Vagina (tissue), 2 donors: ENCODE measurements around the gene PLXNA1. TPM values are rescaled to one million over a fixed set of nuclear protein-coding genes. Genes with fewer than 3 reads are reported as not detected.

Source experiments
- DNase-seq, 2 donors: peaks; one replicate each; pipeline ENCODE4 v3.0.0-alpha.2; 2017; ENCODE audit errors: extremely low spot score in 2 of 2
- H3K27ac ChIP-seq: fragments of 200-600 bp; sonication (generic); one replicate; pipeline ENCODE4 v1.5.1; 2019
- H3K27me3 ChIP-seq: fragments of 200-600 bp; sonication (generic); one replicate; pipeline ENCODE4 v1.5.1; 2019
- H3K36me3 ChIP-seq, 2 donors: fragments of 200-600 bp; sonication (generic); one replicate each; pipeline ENCODE4 v1.5.1; 2017 to 2019
- H3K4me1 ChIP-seq: fragments of 200-600 bp; sonication (generic); one replicate; pipeline ENCODE4 v1.5.1; 2019
- H3K4me3 ChIP-seq, 2 donors: fragments of 200-600 bp; sonication (generic); 1 replicate in 1 of 2; 2 replicates in 1 of 2; pipeline ENCODE4 v1.5.1; 2016 to 2019
- H3K9me3 ChIP-seq: fragments of 200-600 bp; sonication (generic); one replicate; pipeline ENCODE4 v1.5.1; 2019
- POLR2A ChIP-seq, 2 donors: fragments of 450-650 bp; IDR thresholded peaks; one replicate each; pipeline ENCODE4 v1.6.1; 2017; ENCODE audit warnings: antibody characterized with exemption in 2 of 2, mild to moderate bottlenecking in 2 of 2, moderate library complexity in 2 of 2
- POLR2AphosphoS5 ChIP-seq, 2 donors: sonication (generic); formaldehyde crosslinking; IDR thresholded peaks; one replicate each; pipeline ENCODE4 v1.9.0; 2017; ENCODE audit warnings: antibody characterized with exemption in 2 of 2, mild to moderate bottlenecking in 2 of 2, low read depth in 1 of 2; ENCODE audit not compliant: insufficient read depth in 1 of 2
- intact Hi-C: fragments of 100-400 bp; cut with DNase I; formaldehyde crosslinking; loops from one replicate; pipeline ENCODE4 v1.15.1; 2023
- total RNA-seq: library from RNA; depleted of rRNA; stranded (reverse); fragments of >200 nt; gene quantifications from one replicate; pipeline ENCODE4 v1.2.3, GENCODE V29; 2016
- TF ChIP-seq, protein P1 (sequence below), 3 experiments: fragments of 450-650 bp in 2 of 3; fragments of 200-600 bp in 1 of 3; sonication (generic) in 1 of 3; IDR thresholded peaks; one replicate each; pipeline ENCODE4 v1.5.1; 2017 to 2019; ENCODE audit warnings: antibody characterized with exemption in 3 of 3, mild to moderate bottlenecking in 2 of 3, moderate library complexity in 2 of 3

The PLXNA1 gene
- total RNA-seq, 1 donor from 2014 or later = 31.4 TPM

GRCh38 chr3:127027811-127028548 is 45.1 kb downstream of the PLXNA1 start:
- intact Hi-C loops = no loop called here
- TF ChIP-seq POLR2AphosphoS5 (IDR thresholded peaks at IDR 0.05; ENCODE audit: insufficient read depth in 1 of 2, low read depth in 1 of 2) (no peak), POLR2A (IDR thresholded peaks at IDR 0.05) (no peak)
- TF ChIP-seq, protein P1, sequence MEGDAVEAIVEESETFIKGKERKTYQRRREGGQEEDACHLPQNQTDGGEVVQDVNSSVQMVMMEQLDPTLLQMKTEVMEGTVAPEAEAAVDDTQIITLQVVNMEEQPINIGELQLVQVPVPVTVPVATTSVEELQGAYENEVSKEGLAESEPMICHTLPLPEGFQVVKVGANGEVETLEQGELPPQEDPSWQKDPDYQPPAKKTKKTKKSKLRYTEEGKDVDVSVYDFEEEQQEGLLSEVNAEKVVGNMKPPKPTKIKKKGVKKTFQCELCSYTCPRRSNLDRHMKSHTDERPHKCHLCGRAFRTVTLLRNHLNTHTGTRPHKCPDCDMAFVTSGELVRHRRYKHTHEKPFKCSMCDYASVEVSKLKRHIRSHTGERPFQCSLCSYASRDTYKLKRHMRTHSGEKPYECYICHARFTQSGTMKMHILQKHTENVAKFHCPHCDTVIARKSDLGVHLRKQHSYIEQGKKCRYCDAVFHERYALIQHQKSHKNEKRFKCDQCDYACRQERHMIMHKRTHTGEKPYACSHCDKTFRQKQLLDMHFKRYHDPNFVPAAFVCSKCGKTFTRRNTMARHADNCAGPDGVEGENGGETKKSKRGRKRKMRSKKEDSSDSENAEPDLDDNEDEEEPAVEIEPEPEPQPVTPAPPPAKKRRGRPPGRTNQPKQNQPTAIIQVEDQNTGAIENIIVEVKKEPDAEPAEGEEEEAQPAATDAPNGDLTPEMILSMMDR (IDR thresholded peaks at IDR 0.05) = no peak
- H3K27ac ChIP-seq = no peak overlapping the region
- no peaks in the 10 kb centered on the region for H3K9me3 ChIP-seq
- H3K4me1 ChIP-seq = no peaks in the 10 kb centered on the region
- no peaks in the 10 kb centered on the region for H3K27me3 ChIP-seq
- H3K4me3 ChIP-seq = no peak overlapping the region
- H3K36me3 ChIP-seq = peaks cover 0 to 72% of the 10 kb centered on the region in 2 donors
- DNase-seq = no peak

- peaks cover 0 to 62% of the 10 kb centered on the region in 2 donors for H3K36me3 ChIP-seq
- intact Hi-C loops = no loop called here
These were observed 46.1 kb downstream of the PLXNA1 start for GRCh38 chr3:127028781-127029657.

GRCh38 chr3:127029658-127030507 is 47.0 kb downstream of the PLXNA1 start:
- Histone ChIP-seq H3K27me3 (no peaks in the 10 kb centered on the region), H3K4me3 (no peak overlapping the region), H3K4me1 (no peaks in the 10 kb centered on the region), H3K9me3 (no peaks in the 10 kb centered on the region), H3K27ac (no peak overlapping the region), H3K36me3 (peaks cover 0 to 62% of the 10 kb centered on the region in 2 donors)
- intact Hi-C loops = no loop called here
- no peak for DNase-seq
- TF ChIP-seq POLR2AphosphoS5 (IDR thresholded peaks at IDR 0.05; ENCODE audit: insufficient read depth in 1 of 2, low read depth in 1 of 2) (no peak), POLR2A (IDR thresholded peaks at IDR 0.05) (no peak)
- TF ChIP-seq, protein P1 (IDR thresholded peaks at IDR 0.05) = no peak

More at GRCh38 chr3:127028781-127029657, 46.1 kb downstream of the PLXNA1 start:
- no peaks in the 10 kb centered on the region for H3K27me3 ChIP-seq
- no peaks in the 10 kb centered on the region for H3K4me1 ChIP-seq
- no peaks in the 10 kb centered on the region for H3K9me3 ChIP-seq
- DNase-seq = no peak
- H3K4me3 ChIP-seq = no peak overlapping the region
- no peak overlapping the region for H3K27ac ChIP-seq
- no peak for TF ChIP-seq POLR2A (IDR thresholded peaks at IDR 0.05)
- no peak for TF ChIP-seq POLR2AphosphoS5 (IDR thresholded peaks at IDR 0.05; ENCODE audit: insufficient read depth in 1 of 2, low read depth in 1 of 2)
- TF ChIP-seq, protein P1 (IDR thresholded peaks at IDR 0.05) = no peak

DNA sequence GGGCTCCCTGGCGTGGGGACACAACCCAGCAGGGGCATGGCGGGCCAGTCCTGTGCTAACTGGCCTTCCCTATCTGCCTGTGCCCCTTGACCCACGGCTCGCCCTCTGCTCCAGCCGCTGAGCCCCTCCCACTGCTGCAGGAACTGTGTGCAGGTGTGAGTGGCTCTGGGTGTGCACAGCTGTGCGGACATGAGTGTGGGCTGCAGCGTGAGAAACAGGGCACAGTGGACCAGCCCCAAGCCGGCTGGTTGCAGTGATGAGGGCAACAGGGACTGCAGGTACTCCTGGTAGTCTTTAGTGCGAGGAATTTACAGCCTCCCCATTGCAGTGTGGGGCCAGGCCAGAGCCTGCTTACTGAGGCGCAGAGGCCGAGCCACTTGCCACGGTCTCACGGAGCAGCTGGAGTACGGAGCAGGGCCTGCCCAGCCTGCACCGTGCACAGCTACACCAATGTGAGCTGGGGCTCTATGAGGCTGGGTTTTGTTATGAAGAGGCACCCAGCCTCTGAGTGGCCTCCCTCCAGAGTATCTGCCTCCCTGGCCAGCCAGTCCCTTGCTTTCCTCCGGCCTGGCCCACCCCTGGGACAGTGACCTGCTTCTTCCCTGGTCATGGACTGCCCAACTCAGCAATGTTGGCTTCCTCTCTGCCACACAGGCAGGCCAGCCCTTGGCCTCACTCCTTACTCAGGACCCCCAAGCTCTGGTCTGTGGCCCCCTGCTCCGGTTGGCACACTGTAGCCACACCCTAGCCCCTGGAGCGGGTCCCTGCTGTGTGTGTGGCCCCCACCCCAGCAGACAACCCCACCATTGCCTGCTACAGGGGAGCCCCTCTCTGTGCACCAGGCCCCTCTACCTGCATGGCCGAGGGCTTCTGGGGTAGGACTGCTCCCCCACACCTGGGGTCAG is 47.8 kb downstream of the PLXNA1 start:
- Histone ChIP-seq H3K9me3 (no peaks in the 10 kb centered on the region), H3K27me3 (no peaks in the 10 kb centered on the region), H3K4me3 (no peak overlapping the region), H3K27ac (no peak overlapping the region), H3K4me1 (peaks cover 8% of the 10 kb centered on the region), H3K36me3 (peaks cover 0 to 62% of the 10 kb centered on the region in 2 donors)
- DNase-seq = no peak
- no peak for TF ChIP-seq POLR2AphosphoS5 (IDR thresholded peaks at IDR 0.05; ENCODE audit: insufficient read depth in 1 of 2, low read depth in 1 of 2)
- TF ChIP-seq, protein P1 (IDR thresholded peaks at IDR 0.05) = no peak
- no peak for TF ChIP-seq POLR2A (IDR thresholded peaks at IDR 0.05)
- intact Hi-C loops = no loop called here
